NCI-H1092 treated with DMSO at 0.1 percent for 48 hours (cell line): ENCODE data around the gene SPECC1L.
"Not testable (repeated sequence)": the region's sequence is repeated elsewhere in the genome, so short reads cannot be mapped to it uniquely, and the experiment has no call there.

Source experiments
- DNase-seq: peaks from one replicate; lab custom pipeline; 2025; lab: John Stamatoyannopoulos, UW

Gene SPECC1L

GRCh38 chr22:24284747-24285203, 14.1 kb downstream of the SPECC1L start:
- DNase-seq = no peak

DNA sequence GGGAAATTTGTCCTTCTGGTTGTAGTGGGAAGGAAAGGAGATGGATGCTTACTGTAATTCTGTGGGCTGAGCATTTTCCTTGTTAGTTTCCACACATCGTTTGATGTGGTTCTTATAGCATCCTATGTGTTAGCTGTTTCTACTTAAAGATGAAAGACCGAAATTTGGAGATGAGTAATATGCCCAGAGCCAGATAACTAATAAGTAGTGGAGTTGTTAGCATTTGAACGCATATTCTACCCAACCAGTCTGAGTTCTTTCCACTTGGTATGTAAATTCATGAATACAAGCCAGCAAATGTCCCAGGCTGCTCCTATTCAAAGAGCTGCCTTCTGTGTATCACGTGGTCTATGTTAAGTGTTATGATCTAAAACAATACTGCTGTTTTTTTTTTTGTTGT, 14.6 kb downstream of the SPECC1L start:
- no peak for DNase-seq

- not testable (repeated sequence) for DNase-seq
These were observed 16.6 kb downstream of the SPECC1L start for GRCh38 chr22:24287212-24287611.

DNA sequence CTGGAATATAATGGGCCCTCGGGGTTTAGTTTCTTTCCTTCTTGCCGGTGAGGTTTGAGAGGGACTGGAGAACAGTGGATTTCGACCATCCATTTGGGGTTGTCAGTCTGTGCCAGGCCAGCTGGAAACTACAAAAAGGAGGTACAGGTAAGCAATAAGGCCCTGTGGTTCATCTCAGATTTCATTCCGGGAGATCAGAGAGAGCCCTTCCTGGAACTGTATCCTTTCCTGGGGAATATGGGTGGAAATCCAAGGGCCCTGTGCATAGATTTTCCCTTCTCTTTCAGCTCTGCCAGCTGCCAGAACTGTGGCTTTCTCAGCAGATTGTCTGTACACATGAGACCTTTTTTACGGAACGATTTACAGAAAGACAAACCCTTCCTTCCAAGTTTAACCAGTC, 17.2 kb downstream of the SPECC1L start:
- DNase-seq = not testable (repeated sequence)

- DNase-seq = no peak
These were observed 18.5 kb downstream of the SPECC1L start for GRCh38 chr22:24289114-24289513.

- no peak for DNase-seq
These were observed 19.1 kb downstream of the SPECC1L start for GRCh38 chr22:24289741-24290163.

- no peak for DNase-seq
These were observed 19.8 kb downstream of the SPECC1L start for GRCh38 chr22:24290459-24290858.

DNA sequence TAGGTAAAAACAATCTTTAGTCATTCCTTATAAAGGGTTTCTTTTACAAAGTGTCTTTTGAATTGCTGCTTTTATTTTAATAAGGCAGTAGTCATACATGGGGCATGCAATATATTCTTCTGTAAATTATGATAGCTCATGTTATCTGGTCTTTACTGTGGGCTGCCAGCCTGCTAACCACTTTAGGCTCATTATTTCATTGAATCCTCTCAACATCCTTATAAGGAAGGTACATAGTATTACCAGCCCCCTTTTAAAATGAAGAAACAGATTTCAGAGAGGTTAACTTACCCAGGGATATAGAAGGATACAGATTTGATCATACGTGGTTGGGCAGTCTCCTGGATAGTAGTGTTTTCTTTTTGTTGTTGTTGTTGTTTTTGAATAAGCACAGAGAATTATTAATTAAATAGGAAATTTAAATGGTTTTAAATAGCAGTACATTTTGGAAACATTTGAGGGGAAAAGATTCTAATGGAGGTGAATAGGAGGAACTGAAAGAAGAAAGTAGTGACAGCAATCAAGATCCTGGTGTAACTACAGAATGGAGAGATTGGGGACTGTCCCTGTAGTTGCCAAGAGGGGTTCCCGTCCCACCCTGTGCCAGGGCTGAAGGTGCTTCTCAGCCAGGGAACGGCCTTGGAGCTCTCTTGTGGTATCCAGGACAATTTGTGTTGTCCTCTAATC, 21.0 kb downstream of the SPECC1L start:
- DNase-seq = no peak

DNA sequence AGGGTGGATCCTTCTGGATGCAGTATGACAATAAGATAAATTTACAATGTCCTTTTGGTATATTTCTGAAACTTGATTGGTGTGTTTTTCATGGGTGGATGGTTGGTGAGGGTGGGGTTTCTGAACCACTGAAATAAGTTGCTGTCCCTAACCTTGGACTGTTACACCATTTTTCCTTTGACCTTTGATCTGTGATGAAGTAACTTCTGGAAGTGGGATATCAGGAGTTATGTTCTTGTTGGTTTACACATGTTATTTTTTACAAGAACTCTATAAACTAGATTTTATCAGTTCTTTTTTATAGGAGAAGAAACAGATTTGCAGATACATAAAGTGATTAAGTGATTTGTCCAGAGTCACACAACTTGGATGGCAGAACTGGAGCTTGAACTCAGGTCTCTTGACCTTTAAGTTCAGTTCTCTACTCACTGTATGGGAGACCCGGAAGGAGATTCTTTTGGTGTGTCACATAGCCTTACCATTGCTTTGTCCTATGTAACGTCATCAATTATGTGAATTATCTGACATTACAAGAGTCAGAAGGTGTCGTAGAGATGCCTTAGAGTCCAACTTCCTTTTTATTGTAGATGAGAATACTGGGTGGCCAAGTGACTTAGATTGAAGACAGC, 21.7 kb downstream of the SPECC1L start:
- not testable (repeated sequence) for DNase-seq

DNA sequence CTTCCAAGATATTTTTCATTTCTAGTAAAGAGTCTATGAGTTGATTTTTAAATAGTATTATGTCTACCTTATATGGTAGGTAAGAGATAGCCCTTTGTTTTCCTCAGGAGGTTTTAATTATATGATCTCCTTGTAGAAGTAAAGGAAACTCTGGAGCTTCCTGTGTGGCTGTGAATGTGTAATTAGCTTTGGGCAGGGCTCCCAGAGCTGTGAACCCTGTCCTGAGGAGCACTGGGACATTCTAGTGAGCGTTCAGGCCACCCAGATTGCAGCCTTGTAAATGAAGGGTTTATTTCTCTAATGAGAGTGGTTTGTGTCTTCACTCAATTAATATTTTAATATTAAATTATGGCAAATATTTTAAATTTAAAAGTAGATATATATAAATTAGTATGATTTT, 24.3 kb downstream of the SPECC1L start:
- DNase-seq = not testable (repeated sequence)

- DNase-seq = not testable (repeated sequence)
These were observed 28.0 kb downstream of the SPECC1L start for GRCh38 chr22:24298497-24299155.

GRCh38 chr22:24300522-24300921, 29.9 kb downstream of the SPECC1L start:
- not testable (repeated sequence) for DNase-seq

GRCh38 chr22:24302591-24302990, 32.0 kb downstream of the SPECC1L start:
- DNase-seq = peak; percentile 14

DNA sequence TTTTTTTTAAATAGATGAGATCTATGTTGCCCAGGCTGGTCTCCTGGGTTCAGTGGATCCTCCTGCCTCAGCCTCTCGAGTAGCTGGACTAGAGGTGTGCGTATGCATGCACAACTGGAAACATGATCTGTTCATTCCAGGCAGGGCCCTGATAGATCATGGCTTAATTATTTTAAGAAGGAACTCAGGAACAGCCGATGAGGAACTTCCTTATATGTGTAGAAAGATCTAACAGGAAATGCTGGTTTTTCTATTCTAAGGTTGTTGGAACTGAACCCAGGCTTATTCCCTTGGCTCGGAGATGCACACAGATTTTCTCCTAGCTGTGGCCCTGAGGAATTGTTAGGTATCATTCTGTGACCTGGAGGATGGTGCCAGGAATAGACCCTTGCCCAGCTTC, 32.4 kb downstream of the SPECC1L start:
- no peak for DNase-seq

- no peak for DNase-seq
These were observed 33.5 kb downstream of the SPECC1L start for GRCh38 chr22:24304062-24304675.

GRCh38 chr22:24305260-24305692, 34.6 kb downstream of the SPECC1L start:
- no peak for DNase-seq

GRCh38 chr22:24310969-24311368, 40.3 kb downstream of the SPECC1L start:
- no peak for DNase-seq

DNA sequence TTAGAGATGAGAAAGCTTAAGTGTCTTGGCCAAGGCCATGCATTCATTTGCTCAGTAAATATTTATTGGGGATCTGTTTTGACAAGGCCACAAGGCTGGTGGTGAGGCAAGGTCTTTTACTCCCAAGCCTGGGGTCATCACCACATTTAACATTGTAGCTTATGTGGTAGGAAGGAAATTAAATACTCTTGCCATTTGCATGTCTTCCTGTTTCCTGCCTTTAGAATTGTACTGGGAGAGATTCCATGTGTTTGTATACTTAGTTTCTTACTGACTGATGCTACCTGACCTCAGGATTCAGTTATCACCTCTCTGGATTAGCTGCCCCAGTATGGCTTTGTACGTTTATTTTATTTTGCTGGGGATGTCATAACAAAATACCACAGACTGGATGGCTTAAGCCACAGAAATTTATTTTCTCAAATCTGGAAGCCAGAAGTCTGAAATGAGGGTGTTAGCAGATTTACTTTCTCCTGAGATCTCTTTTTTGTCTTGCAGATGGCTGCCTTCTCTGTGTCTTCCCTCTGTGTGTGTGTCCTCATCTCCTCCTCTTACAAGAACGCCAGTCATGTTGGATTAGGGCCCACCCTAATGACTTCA, 44.8 kb downstream of the SPECC1L start:
- no peak for DNase-seq

DNA sequence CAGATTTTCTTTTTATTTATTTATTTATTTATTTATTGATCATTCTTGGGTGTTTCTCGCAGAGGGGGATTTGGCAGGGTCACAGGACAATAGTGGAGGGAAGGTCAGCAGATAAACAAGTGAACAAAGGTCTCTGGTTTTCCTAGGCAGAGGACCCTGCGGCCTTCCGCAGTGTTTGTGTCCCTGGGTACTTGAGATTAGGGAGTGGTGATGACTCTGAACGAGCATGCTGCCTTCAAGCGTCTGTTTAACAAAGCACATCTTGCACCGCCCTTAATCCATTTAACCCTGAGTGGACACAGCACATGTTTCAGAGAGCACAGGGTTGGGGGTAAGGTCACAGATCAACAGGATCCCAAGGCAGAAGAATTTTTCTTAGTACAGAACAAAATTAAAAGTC, 45.6 kb downstream of the SPECC1L start:
- DNase-seq = not testable (repeated sequence)

GRCh38 chr22:24317511-24317910, 46.9 kb downstream of the SPECC1L start:
- not testable (repeated sequence) for DNase-seq

DNA sequence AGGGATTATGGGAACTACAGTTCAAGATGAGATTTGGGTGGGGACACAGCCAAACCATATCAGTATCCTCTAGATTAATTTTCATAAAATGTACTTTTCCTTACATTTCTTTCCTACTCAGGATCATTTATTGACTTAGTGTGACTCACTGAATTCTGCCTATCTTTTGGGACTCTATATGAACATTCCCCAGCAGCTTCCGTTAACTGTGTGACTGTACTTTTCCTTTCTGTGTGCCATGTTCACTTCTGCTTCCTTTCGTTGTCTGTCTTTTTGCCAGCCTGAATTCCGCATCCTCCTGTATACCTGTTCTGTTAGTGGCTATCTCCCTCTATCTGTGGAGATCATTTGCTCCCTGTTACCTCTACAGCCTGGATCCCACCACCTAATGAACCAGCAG, 48.8 kb downstream of the SPECC1L start:
- DNase-seq = no peak

GRCh38 chr22:24321999-24322398, 51.4 kb downstream of the SPECC1L start:
- no peak for DNase-seq
